Activated CD4-positive, alpha-beta T cell treated with anti-CD3 and anti-CD28 coated beads for 4 hours (primary cell): ENCODE measurements around the gene PHF13.

Experiments
- DNase-seq, 2 donors: peaks; one replicate each; pipeline ENCODE4 v3.0.0-alpha.2; 2020

The PHF13 gene

DNA sequence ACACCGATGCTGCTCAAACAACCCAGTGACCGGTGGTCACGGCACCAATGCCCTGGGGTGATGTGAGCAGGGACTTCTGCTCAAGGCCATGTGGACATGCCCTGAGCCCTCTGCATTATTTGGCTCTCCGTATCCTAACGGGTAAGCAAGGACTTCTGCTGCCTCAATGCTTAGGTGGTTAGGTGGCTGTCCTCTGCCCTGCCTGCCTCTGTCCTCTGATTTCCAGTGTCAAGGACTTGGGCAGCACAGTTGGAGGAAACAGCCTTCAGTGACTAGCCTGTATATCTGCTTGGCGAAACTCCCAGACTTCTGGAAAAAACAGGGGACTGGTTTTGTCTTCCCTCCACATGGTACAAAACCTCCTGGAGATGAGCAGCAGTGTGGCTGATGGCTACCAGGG lies 53.6 kb downstream of the PHF13 start:
- no peak for DNase-seq

DNA sequence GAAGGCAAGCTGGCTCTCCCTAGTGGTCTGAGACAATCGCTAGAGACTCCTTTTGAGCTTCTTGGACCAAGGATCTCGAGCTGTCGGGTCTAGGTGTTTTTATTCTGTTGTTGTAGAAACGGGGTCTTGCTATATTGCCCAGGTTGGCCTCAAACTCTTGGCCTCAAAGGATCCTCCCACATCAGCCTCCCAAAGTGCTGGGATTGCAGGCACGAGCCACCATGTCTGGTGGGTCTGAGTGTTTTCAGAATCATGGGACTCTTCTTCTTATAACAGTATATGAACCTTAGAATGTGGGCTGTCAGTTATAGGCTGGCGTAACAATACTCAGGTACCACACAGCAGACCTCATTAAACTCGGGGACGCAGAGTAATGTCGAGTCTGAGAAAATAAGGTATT lies 55.0 kb downstream of the PHF13 start:
- DNase-seq = no peak

DNA sequence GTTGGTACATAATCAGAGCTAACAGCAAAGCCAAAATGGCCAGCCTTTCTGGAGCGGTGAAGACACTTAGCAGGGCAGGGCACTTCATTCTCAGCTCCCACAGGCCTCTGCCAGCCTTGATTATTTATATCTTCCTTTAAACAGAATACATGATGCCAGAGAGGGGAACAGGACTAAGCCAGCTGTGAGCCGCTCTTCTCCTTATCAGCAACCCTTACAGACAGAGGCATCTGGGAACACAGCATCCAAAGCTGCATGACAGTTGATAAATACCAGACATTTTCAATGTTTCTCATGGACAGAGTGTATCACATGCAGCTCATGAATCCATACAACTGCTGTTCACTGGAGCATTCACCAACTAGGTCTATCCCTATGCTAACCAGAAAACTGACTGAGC lies 59.0 kb downstream of the PHF13 start:
- no peak for DNase-seq
